Erythroblast (primary cell): ENCODE measurements around the gene PWWP2B.

Experiments used
- DNase-seq, 2 experiments: peaks; one replicate each; lab custom pipeline; 2025; lab: John Stamatoyannopoulos, UW
- GATA1 ChIP-seq: IDR thresholded peaks from 2 replicates; pipeline ENCODE4 v1.6.1; 2011; ENCODE audit warnings: low read depth, mild to moderate bottlenecking, control low read depth, low read length, moderate library complexity
- POLR2A ChIP-seq: IDR thresholded peaks from 2 replicates; pipeline ENCODE4 v1.6.1; 2011; ENCODE audit warnings: mild to moderate bottlenecking, low read length

PWWP2B gene

DNA sequence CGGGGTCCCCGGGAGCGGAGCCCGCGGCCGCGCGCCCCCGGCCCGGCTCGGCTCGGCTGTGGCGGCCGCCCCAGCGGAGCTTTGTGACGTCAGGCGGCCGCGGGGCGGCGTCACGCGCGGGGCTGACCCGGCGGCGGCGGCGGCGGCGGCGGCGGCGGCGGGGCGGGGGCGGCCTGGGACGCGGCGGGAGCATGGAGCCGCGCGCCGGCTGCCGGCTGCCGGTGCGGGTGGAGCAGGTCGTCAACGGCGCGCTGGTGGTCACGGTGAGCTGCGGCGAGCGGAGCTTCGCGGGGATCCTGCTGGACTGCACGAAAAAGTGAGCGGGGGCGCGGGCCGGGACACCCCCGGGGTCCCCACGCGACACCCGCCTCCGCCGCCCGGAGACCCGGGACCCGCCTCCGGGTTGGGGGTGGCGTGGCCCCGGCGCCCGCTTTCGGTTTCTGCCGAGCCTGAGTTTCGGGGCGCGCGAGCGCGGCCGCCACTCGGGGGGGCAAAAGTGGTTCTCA, at the start of gene PWWP2B:
TSS of gene PWWP2B (plus strand) at position 165 of the 506 bp plus-strand sequence. CDS start at position 192, 27 bp downstream.
- TF ChIP-seq GATA1 = no peak
- TF ChIP-seq POLR2A = no peak
- DNase-seq = peak; percentile 39 to 64

DNA sequence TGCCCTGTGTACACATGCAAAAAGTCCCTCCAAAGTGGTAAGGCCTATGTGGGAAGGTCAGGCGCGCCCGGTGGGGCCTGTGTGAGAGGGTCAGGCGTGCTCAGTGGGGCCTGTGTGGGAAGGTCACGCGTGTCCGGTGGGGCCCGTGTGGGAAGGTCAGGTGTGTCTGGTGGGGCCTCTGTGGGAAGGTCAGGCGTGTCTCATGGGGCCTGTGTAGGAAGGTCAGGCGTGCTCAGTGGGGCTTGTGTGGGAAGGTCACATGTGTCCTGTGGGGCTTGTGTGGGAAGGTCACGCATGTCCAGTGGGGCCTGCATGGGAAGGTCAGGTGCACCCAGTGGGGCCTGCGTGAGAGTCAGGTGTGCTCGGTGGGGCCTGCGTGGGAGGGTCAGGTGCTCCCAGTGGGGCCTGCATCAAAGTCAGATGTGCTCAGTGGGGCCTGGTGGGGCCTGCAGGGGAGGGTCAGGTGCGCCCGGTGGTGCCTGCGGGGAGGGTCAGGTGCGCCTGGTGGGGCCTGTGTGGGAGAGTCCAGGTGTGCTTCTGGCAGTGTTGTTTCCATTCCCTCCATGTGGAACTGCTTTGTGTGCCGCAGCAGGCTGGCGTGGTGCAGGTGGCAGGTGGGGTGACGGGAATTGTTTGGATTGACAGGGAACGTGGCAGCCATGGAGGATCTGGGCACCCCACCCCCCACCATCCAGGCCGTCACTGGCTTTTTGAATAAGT, 49.6 kb upstream of the PWWP2B start:
- no peak for DNase-seq
- TF ChIP-seq POLR2A (no peak), GATA1 (no peak)

DNA sequence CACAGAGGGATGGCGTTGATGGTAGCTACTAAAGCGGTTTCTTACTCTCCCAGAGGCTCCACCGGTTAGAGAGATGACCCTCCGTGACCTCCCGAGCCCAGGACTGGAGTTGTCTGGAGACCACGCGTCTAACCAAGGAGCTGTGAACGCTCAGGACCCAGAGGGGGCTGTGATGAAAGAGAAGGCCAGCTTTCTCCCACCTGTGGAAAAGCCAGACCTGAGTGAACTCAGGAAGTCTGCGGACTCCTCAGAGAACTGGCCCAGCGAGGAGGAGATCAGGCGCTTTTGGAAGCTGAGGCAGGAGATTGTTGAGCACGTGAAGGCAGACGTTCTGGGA, 49.1 kb upstream of the PWWP2B start:
- TF ChIP-seq POLR2A (no peak), GATA1 (no peak)
- no peak for DNase-seq

DNA sequence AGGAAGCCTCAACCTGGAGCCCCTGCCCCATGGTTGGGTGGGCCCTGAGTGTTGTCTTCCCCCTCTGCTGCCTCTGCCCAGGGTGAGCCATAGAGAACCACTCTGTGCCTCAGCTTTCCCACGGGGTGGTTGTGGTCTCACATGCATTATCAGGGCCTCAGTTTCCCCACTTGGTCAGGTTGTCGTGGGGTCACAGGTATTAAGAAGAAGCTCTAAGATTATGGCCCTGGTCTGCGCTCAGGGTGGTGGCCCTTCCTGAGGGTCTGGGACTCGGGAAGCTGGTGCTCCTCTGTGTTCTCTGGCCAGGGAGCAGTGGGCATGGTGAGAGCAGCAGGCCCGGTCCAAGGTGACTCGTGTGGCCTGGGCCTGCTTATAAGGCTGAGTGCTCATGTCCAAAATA, 47.2 kb upstream of the PWWP2B start:
- TF ChIP-seq POLR2A (no peak), GATA1 (no peak)
- no peak for DNase-seq

DNA sequence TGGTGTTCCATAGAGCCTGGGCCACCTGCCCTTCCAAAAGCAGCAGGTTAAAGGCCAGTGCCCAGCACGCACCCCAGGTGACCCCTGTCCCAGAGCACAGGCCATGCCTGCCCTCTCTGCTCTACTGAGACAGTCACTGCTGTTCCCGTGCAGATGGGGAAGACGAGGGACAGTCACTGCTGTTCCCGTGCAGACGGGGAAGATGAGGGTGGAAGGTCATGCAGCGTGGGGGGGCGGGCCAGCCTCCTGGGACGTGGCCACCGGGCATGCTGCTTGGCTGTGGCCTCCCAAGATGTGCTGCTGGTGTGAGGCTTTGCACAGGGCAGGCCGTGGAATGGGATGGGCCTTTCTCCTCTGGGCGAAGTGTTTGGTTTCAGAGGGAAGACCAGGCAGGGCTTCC, 46.6 kb upstream of the PWWP2B start:
- no peak for DNase-seq
- TF ChIP-seq GATA1 (no peak), POLR2A (no peak)

DNA sequence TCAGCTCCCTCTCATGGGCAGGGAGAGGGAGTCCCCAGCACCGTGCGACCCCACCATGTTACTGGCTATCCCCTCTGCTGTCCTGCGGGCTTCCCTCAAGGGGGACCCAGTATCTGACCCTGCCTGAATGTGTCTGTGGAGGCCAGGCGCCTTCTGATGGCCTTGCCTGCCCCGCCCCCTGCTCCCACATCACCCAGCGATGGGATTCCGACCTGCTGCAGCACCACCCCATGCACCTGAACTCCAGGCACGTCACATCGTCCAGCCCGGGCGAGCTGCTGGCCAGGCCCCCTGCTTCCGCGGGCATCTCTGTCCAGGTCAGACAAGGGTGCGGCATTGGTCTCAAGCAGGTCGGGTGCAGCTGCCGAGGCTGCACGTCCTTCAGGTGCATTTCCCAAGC, 46.1 kb upstream of the PWWP2B start:
- DNase-seq = no peak

DNA sequence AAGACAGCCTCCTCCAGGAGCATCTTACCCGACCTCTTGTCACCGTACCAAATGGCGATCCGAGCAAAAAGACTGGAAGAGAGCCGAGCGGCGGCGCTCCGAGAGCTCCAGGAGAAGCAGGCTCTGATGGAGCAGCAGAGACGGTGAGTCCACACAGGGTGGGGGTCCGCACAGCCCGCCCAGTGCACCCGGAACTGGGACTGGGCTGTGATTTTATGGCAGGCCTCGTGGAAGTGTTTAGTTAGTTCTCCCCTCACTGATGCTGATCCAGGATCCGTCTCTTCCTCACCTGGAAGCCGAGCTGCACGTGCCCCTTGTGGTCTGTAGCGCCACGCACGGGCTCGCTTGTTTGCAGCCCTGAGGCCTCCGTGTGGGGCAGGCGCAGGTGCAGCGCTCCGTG, 45.4 kb upstream of the PWWP2B start:
- no peak for TF ChIP-seq POLR2A
- no peak for TF ChIP-seq GATA1
- no peak for DNase-seq

More for the DNA sequence above, 46.1 kb upstream of the PWWP2B start:
- TF ChIP-seq GATA1 (no peak), POLR2A (no peak)

DNA sequence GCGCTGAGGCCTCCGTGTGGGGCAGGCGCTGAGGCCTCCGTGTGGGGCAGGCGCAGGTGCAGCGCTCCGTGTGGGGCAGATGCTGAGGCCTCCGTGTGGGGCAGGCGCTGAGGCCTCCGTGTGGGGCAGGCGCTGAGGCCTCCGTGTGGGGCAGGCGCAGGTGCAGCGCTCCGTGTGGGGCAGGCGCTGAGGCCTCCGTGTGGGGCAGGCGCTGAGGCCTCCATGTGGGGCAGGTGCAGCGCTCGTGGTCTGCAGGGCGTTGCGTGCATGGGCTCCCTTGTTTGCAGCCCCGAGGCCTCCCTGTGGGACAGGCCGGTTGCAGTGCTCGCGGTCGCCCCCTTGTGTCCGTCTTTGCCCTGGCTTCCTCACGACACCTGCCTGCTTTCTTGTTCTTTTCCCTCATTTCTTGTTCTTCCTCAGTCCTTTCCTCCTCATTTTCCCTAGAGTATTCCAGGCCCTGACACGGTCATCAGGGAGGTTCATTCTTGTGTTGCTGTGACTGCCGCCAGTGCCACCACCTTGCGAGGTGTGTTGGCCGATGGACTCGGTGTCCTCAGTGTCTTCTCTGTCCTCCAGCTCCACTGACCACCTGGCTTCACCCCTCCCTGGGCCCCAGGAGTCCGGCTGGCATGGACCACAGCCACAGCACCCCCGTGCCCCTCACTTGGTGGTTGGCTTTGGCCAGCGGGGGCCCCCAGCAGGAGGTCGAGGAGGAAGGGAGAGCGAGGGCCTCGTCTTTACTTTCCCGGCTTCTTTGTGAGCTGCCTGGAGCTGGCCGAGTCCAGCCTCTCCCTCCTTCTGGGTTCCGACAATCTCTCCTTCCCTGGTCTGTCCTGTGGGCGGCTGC, 44.3 kb upstream of the PWWP2B start:
- DNase-seq = peak; percentile 64 to 83

DNA sequence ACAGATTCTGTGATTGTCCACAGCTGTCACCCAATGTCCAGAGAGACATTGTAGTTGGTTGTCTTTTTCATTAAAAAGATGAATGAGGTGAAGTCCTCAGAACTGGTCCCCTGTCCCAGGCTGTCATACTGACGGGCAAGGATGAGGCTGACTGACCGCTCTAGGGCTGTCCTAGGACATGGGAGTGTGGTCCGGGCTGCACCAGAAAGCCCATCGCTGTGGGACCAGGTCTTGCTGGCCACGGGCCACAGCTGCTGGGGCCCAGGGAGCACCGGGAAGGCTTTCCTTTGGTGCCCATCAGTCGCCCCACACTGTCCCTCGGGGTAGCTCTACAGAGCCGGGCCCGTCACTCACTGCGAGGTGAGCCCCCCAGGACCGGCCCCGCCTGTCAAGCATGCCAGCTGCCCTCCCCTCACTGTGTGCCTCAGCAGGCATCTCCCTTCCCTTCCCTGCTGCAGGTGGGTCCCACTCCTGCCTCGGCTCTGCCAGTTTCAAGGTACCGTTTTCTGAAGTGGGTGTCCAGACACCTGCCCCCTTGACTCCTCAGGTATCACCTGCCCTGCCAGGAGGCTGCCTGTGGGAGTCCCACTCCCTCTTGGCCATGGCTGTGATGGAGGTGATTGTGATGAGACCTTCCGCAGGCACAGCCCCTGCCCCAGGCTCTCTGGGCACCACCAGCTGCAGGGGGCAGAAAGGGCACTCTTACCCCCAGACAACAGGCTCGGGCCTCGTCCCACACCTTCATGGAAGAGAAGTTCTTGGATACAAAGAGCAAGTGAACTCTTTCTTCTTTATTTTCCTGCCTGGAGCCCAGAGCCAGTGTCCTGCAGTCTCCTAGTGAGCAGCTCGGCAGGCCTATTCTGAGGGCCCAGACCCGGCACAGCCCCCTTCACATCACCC, 43.3 kb upstream of the PWWP2B start:
- TF ChIP-seq GATA1 (no peak), POLR2A (no peak)
- no peak for DNase-seq

DNA sequence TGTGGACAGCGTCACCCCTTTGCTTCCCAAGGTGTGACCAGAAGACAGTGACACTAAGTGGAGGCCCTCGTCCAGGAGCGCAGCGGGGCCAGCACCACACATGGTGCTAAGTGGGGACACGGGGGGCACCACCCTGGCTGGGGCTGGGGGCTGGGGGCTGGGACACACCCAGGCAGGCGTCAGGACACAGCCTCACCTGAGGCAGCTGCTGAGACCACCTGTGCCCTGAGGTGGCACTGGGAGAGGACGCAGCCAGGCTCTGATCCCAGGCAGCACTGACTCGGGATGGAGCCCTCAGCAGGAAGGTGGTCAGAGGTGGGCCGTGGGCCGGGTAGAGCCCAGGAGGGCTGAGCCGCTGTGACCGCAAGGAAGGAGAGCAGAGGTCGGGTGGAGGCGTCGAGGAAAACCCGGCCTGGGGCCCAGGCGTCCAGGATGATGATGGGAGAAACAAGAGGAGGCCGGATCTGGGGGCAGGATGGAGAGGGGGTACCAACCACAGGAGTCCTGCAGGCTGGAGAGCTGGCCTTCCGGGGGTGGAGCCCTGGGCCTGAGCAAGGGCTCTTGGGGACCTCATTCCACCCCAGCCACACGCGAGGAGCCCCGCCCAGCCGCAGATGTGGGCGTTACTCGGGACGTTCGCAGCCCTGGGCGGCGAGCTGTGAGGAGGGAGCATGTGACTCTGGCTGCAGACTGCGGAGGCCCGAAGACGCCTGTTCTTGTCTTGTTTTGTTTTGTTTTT, 42.5 kb upstream of the PWWP2B start:
- DNase-seq = no peak

DNA sequence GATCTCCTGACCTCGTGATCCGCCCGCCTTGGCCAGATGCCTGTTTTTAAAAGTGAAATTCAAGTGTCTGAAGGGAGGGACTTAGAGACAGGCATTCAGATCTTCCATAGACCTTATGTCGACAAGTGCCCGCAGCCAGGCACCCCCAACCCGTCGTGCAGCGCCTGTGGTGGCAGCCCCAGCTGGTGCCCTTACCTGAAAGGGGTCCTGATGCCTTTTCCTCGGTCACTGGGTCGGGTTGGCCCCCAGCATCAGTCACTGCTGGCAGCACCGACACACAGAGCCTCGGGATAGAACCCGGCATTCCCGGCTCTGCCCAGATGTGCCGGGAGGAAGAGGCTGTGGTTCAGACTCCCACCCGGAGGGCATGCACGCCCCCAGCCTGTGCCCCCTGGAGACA, 41.7 kb upstream of the PWWP2B start:
- TF ChIP-seq POLR2A = no peak
- no peak for TF ChIP-seq GATA1
- DNase-seq = no peak

More for the DNA sequence above, 42.5 kb upstream of the PWWP2B start:
- no peak for TF ChIP-seq POLR2A
- TF ChIP-seq GATA1 = no peak

DNA sequence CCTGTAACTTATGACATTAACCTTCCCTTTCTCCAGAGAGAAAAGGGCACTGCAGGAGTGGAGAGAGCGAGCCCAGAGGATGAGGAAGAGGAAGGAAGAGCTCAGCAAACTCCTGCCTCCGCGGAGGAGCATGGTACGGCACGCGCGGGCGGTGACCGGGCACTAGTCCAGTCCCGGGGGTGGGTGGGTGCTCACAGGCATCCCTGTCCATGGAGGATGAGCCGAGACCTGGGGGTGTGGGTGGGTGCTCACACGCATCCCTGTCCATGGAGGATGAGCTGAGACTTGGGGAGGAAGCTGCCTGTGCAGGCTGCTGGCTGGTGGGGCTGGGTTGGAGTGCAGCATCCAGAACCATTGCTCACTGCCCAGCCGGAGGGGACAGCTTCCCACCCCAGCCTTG, 41.2 kb upstream of the PWWP2B start:
- TF ChIP-seq GATA1 (no peak), POLR2A (no peak)
- no peak for DNase-seq
